Gastroesophageal sphincter (tissue), 4 donors: Measurements from ENCODE around the gene PARN. TPM values are rescaled to one million over a fixed set of nuclear protein-coding genes. Genes with fewer than 3 reads are reported as not detected.
A peak's percentile ranks its signal among the peaks of the same experiment; 100 is the strongest.

Experiments used
- ATAC-seq: fragments of 150-250 bp; one replicate; pipeline ENCODE4 v1.9.1; 2016; ENCODE audit warnings: mild to moderate bottlenecking, moderate library complexity
- H3K27ac ChIP-seq, 4 donors: fragments of 200-600 bp; sonication (generic) in 3 of 4; 1 replicate in 3 of 4; 2 replicates in 1 of 4; pipeline ENCODE4 v1.5.1; 2016 to 2019
- H3K27me3 ChIP-seq: fragments of 200-600 bp; sonication (generic); one replicate; pipeline ENCODE4 v1.5.1; 2019
- H3K36me3 ChIP-seq, 2 donors: fragments of 200-600 bp; sonication (generic); one replicate each; pipeline ENCODE4 v1.5.1; 2019; ENCODE audit warnings: control low read depth in 1 of 2
- H3K4me1 ChIP-seq, 3 donors: fragments of 200-600 bp; sonication (generic); 1 replicate in 2 of 3; 2 replicates in 1 of 3; pipeline ENCODE4 v1.5.1; 2016 to 2019; ENCODE audit warnings: control low read depth in 2 of 3
- H3K4me3 ChIP-seq, 2 donors: fragments of 200-600 bp; sonication (generic); one replicate each; pipeline ENCODE4 v1.5.1; 2019; ENCODE audit warnings: mild to moderate bottlenecking in 1 of 2, moderate library complexity in 1 of 2
- H3K9me3 ChIP-seq, 3 donors: fragments of 200-600 bp; sonication (generic); one replicate each; pipeline ENCODE4 v1.5.1; 2017 to 2019; ENCODE audit warnings: control low read depth in 2 of 3
- CTCF ChIP-seq, 4 experiments: fragments of 200-600 bp in 2 of 4; fragments of 450-650 bp in 2 of 4; sonication (generic) in 1 of 4; IDR thresholded peaks; one replicate each; pipeline ENCODE4 v1.5.1; 2017 to 2019; ENCODE audit warnings: antibody characterized with exemption in 4 of 4, mild to moderate bottlenecking in 2 of 4, moderate library complexity in 2 of 4
- EP300 ChIP-seq: sonication (generic); formaldehyde crosslinking; IDR thresholded peaks from one replicate; pipeline ENCODE4 v1.6.1; 2017; ENCODE audit warnings: antibody characterized with exemption, mild to moderate bottlenecking
- POLR2A ChIP-seq, 2 donors: fragments of 450-650 bp; IDR thresholded peaks; one replicate each; pipeline ENCODE4 v1.6.1; 2017; ENCODE audit warnings: antibody characterized with exemption in 2 of 2, mild to moderate bottlenecking in 2 of 2, moderate library complexity in 1 of 2
- POLR2AphosphoS5 ChIP-seq: sonication (generic); formaldehyde crosslinking; IDR thresholded peaks from one replicate; pipeline ENCODE4 v1.6.1; 2017; ENCODE audit warnings: antibody characterized with exemption
- WGBS, 2 donors: methylation state at CpG; one replicate each; pipeline ENCODE4 v1.1.5; 2018; ENCODE audit warnings: low coverage in 1 of 2; 5-methylcytosine and 5-hydroxymethylcytosine counted together
- total RNA-seq, 4 donors: library from RNA; depleted of rRNA; stranded (reverse); fragments of >200 nt; gene quantifications; one replicate each; pipeline ENCODE4 v1.1.0, GENCODE V29; 2016

PARN gene
- total RNA-seq: 10 to 100 TPM; 34.9 to 49.7 (median 40.0) TPM

GRCh38 chr16:14629919-14630619 is at the start of gene PARN:
Gene PARN, minus strand, starts transcription at chr16:14630260. Its CDS starts 135 bp downstream, at chr16:14630125.
- ATAC-seq: peak; percentile 80
- H3K36me3 ChIP-seq: peaks cover 0 to 31% of the 10 kb centered on the region in 2 donors
- H3K4me1 ChIP-seq: peaks cover 0 to 63% (median 18%) of the 10 kb centered on the region in 3 donors
- no peaks in the 10 kb centered on the region for H3K9me3 ChIP-seq
- H3K4me3 ChIP-seq: peak within 1 kb of the TSS; percentile 57 to 90
- peak within 1 kb of the TSS; percentile 76 to 95 (median 92) for H3K27ac ChIP-seq
- WGBS, 2 donors: 7 to 13% methylated on average over 3 to 7 of the region's 51 CpGs
- TF ChIP-seq EP300 (no peak), CTCF (IDR thresholded peaks at IDR 0.05) (peak in 1 of 4 experiments; percentile 3), POLR2AphosphoS5 (peak; percentile 97), POLR2A (IDR thresholded peaks at IDR 0.05) (peak; percentile 95 to 97)
- H3K27me3 ChIP-seq: no peaks in the 10 kb centered on the region

GRCh38 chr16:14678748-14679497 is 48.9 kb upstream of the PARN start:
- H3K36me3 ChIP-seq: no peaks in the 10 kb centered on the region
- no peaks in the 10 kb centered on the region for H3K4me1 ChIP-seq
- no peak for ATAC-seq
- no peak for TF ChIP-seq CTCF (IDR thresholded peaks at IDR 0.05)
- H3K27me3 ChIP-seq: peaks cover 6% of the 10 kb centered on the region
- no peaks in the 10 kb centered on the region for H3K9me3 ChIP-seq
- H3K27ac ChIP-seq: no peak overlapping the region
- no peak overlapping the region for H3K4me3 ChIP-seq
- 79 to 82% methylated on average over 2 to 5 of the region's 11 CpGs for WGBS, 2 donors

- Histone ChIP-seq H3K9me3 (no peaks in the 10 kb centered on the region), H3K4me1 (no peaks in the 10 kb centered on the region), H3K27me3 (peaks cover 6% of the 10 kb centered on the region), H3K36me3 (no peaks in the 10 kb centered on the region), H3K4me3 (no peak overlapping the region), H3K27ac (no peak overlapping the region)
- ATAC-seq: no peak
- no peak for TF ChIP-seq CTCF (IDR thresholded peaks at IDR 0.05)
- WGBS, 2 donors: 94 to 95% methylated on average over 2 to 5 of the region's 5 CpGs
These were observed 47.6 kb upstream of the PARN start for GRCh38 chr16:14677627-14678026.

GRCh38 chr16:14676633-14677032 is 46.6 kb upstream of the PARN start:
- 86 to 93% methylated on average over 2 to 3 of the region's 3 CpGs for WGBS, 2 donors
- H3K27me3 ChIP-seq: peaks cover 6% of the 10 kb centered on the region
- no peak for ATAC-seq
- no peak overlapping the region for H3K27ac ChIP-seq
- H3K4me3 ChIP-seq: no peak overlapping the region
- TF ChIP-seq EP300 (no peak), CTCF (IDR thresholded peaks at IDR 0.05) (no peak), POLR2A (IDR thresholded peaks at IDR 0.05) (no peak)
- no peaks in the 10 kb centered on the region for H3K4me1 ChIP-seq
- H3K36me3 ChIP-seq: no peaks in the 10 kb centered on the region
- no peaks in the 10 kb centered on the region for H3K9me3 ChIP-seq
